Thymus (tissue), 14 donors: Measurements from ENCODE around the gene OXT. TPM values are rescaled to one million over a fixed set of nuclear protein-coding genes. Genes with fewer than 3 reads are reported as not detected.
A peak's percentile ranks its signal among the peaks of the same experiment; 100 is the strongest.
"Not testable (repeated sequence)": the region's sequence is repeated elsewhere in the genome, so short reads cannot be mapped to it uniquely, and the experiment has no call there.

Source experiments
- DNase-seq, 9 donors: peaks; one replicate each; pipeline ENCODE4 v3.0.0-alpha.2; 2013; ENCODE audit warnings: low spot score in 9 of 9, low read depth in 6 of 9, missing footprints in 1 of 9
- H3K27ac ChIP-seq, 2 donors: one replicate each; pipeline ENCODE4 v1.5.1; 2013; ENCODE audit warnings: control low read depth in 1 of 2, low read depth in 1 of 2, low read length in 1 of 2, mild to moderate bottlenecking in 1 of 2, moderate library complexity in 1 of 2
- H3K27me3 ChIP-seq, 2 donors: one replicate each; pipeline ENCODE4 v1.5.1; 2013; ENCODE audit warnings: low read length in 1 of 2; ENCODE audit not compliant: control insufficient read depth in 2 of 2, insufficient read depth in 1 of 2
- H3K36me3 ChIP-seq, 2 donors: one replicate each; pipeline ENCODE4 v1.5.1; 2013; ENCODE audit warnings: low read length in 1 of 2, mild to moderate bottlenecking in 1 of 2, moderate library complexity in 1 of 2; ENCODE audit not compliant: control insufficient read depth in 2 of 2, insufficient read depth in 2 of 2
- H3K4me1 ChIP-seq, 2 donors: one replicate each; pipeline ENCODE4 v1.5.1; 2013; ENCODE audit warnings: low read length in 2 of 2; ENCODE audit not compliant: control insufficient read depth in 2 of 2, insufficient read depth in 2 of 2
- H3K4me3 ChIP-seq, 2 donors: one replicate each; pipeline ENCODE4 v1.5.1; 2013; ENCODE audit warnings: low read length in 2 of 2, control low read depth in 1 of 2, mild to moderate bottlenecking in 1 of 2
- H3K9me3 ChIP-seq, 2 donors: one replicate each; pipeline ENCODE4 v1.5.1; 2013; ENCODE audit warnings: low read length in 1 of 2, mild to moderate bottlenecking in 1 of 2; ENCODE audit not compliant: control insufficient read depth in 2 of 2, insufficient read depth in 1 of 2
- WGBS: extraction: QIAGEN DNeasy Blood & Tissue Kit; methylation state at CpG from one replicate; pipeline ENCODE4 v1.1.7; 2013; 5-methylcytosine and 5-hydroxymethylcytosine counted together
- long read RNA-seq, 10 donors: transcript quantifications; one replicate each; lab custom pipeline, GENCODE V29; 2026
- polyA plus RNA-seq: library from polyadenylated mRNA; stranded (reverse); fragments of 200-250 nt; gene quantifications from one replicate; pipeline ENCODE4 v1.2.3, GENCODE V29; 2013
- total RNA-seq: library from RNA; stranded (reverse); fragments of 120-200 nt; gene quantifications from one replicate; pipeline ENCODE4 v1.2.4, GENCODE V29; 2013
- donor health status: healthy.

The OXT gene
- total RNA-seq (0.42 TPM), polyA plus RNA-seq (3.6 TPM)
- long read RNA-seq, donor 1: 0 reads
- long read RNA-seq, donor 2: 0 reads
- long read RNA-seq, donor 3: 0 reads
- long read RNA-seq, donor 4: 0 reads
- long read RNA-seq, donor 5, partial matches to known transcripts: 0 of 1 reads
- long read RNA-seq, donor 5, other reads (novel, unspliced or antisense): 0 of 1 reads
- long read RNA-seq, donor 6: 0 reads
- long read RNA-seq, donor 7: 0 reads
- long read RNA-seq, donor 8: 0 reads
- long read RNA-seq, donor 9: 0 reads
- long read RNA-seq, donor 10: 0 reads

DNA sequence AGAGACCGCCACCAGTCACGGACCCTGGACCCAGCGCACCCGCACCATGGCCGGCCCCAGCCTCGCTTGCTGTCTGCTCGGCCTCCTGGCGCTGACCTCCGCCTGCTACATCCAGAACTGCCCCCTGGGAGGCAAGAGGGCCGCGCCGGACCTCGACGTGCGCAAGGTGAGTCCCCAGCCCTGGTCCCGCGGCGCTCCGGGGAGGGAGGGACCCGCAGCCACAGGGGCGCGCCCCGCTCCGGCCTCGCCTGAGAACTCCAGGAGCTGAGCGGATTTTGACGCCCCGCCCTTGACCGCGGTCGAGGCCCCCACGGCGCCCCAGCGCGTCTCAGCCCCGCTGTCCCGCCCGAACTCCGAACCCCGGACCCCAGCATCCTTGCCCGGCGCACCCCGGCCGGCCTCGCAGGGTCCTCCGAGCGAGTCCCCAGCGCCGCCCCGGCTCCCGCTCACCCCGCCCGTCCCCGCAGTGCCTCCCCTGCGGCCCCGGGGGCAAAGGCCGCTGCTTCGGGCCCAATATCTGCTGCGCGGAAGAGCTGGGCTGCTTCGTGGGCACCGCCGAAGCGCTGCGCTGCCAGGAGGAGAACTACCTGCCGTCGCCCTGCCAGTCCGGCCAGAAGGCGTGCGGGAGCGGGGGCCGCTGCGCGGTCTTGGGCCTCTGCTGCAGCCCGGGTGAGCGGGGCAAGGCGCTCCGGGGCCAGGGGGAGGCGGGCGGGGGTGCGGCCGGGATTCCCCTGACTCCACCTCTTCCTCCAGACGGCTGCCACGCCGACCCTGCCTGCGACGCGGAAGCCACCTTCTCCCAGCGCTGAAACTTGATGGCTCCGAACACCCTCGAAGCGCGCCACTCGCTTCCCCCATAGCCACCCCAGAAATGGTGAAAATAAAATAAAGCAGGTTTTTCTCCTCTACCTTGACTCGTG lies at the start of gene OXT:
TSS of gene OXT (plus strand) at position 11 of the 920 bp plus-strand sequence. CDS start at position 47, 36 bp downstream.
- Histone ChIP-seq H3K4me1 (peaks cover 0 to 3% of the 10 kb centered on the region in 2 donors), H3K27ac (no peak within 1 kb of the TSS), H3K27me3 (peaks cover 20 to 41% of the 10 kb centered on the region in 2 donors), H3K36me3 (no peaks in the 10 kb centered on the region), H3K4me3 (peak within 1 kb of the TSS in 1 of 2 donors; percentile 57), H3K9me3 (peaks cover 0 to 2% of the 10 kb centered on the region in 2 donors)
- 8% methylated on average over 95 of the region's 95 CpGs for WGBS
- DNase-seq: peak in 4 of 9 donors; percentile 40 to 68 (median 54)

- WGBS: 97% methylated on average over 5 of the region's 5 CpGs
- H3K27me3 ChIP-seq: no peaks in the 10 kb centered on the region
- H3K9me3 ChIP-seq: no peaks in the 10 kb centered on the region
- no peaks in the 10 kb centered on the region for H3K4me1 ChIP-seq
- H3K36me3 ChIP-seq: peaks cover 58 to 65% of the 10 kb centered on the region in 2 donors
- DNase-seq: no peak
- no peak overlapping the region for H3K27ac ChIP-seq
- H3K4me3 ChIP-seq: no peak overlapping the region
Measured at GRCh38 chr20:3021777-3022176, 49.6 kb upstream of the OXT start.

DNA sequence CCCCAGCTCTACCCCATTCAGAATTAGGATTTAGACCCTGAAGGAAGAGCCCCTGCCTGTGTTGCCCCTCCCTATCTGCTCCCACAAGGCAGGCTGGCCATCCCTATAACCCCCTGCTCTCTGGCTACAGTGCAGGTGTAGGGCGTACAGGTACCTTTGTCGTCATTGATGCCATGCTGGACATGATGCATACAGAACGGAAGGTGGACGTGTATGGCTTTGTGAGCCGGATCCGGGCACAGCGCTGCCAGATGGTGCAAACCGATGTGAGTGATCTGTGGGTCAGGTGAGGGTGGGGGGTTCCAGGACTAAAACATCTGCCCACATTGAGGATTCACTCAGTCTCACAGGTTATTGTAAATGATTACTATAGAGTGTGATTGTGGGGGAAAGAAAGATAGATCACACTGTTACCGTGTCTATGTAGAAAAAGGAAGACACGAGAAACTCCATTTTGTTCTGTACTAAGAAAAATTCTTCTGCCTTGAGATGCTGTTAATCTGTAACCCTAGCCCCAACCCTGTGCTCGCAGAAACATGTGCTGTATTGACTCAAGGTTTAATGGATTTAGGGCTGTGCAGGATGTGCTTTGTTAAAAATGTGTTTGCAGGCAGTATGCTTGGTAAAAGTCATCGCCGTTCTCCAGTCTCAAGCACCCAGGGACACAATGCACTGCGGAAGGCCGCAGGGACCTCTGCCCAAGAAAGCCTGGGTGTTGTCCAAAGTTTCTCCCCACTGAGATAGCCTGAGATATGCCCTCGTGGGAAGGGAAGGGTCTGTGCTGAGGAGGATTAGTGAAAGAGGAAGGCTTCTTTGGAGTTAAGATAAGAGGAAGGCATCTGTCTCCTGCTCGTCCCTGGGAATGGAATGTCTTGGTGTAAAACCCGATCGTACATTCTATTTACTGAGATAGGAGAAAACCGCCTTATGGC lies 48.6 kb upstream of the OXT start:
- not testable (repeated sequence) for H3K4me1 ChIP-seq, H3K9me3 ChIP-seq, H3K27ac ChIP-seq, DNase-seq, H3K4me3 ChIP-seq, H3K27me3 ChIP-seq
- H3K36me3 ChIP-seq: peaks cover 60 to 68% of the 10 kb centered on the region in 2 donors
- 96% methylated on average over 20 of the region's 20 CpGs for WGBS

DNA sequence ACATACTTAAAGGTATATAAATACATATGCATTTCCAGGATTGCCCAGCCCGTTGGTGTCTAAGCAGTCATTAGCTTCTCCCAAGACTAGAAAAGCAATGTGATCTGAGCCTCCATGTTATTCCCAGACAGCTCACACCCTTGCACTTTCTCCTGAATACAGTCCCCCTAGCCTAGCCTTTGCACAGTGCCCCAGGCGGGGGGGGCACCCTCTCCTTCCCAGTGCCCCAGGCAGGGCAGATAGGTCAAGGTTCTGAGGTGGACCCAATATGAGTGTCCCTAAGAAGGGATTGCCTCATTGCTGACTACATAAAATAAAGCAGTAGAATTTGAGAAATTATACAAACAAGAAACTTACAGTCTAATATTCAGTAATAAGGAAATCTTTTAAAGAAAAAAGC lies 43.4 kb upstream of the OXT start:
- Histone ChIP-seq H3K27ac (no peak overlapping the region), H3K9me3 (no peaks in the 10 kb centered on the region), H3K4me3 (no peak overlapping the region), H3K4me1 (no peaks in the 10 kb centered on the region), H3K27me3 (no peaks in the 10 kb centered on the region), H3K36me3 (peaks cover 64 to 65% of the 10 kb centered on the region in 2 donors)
- no peak for DNase-seq
- WGBS: 85% methylated on average over 2 of the region's 2 CpGs

DNA sequence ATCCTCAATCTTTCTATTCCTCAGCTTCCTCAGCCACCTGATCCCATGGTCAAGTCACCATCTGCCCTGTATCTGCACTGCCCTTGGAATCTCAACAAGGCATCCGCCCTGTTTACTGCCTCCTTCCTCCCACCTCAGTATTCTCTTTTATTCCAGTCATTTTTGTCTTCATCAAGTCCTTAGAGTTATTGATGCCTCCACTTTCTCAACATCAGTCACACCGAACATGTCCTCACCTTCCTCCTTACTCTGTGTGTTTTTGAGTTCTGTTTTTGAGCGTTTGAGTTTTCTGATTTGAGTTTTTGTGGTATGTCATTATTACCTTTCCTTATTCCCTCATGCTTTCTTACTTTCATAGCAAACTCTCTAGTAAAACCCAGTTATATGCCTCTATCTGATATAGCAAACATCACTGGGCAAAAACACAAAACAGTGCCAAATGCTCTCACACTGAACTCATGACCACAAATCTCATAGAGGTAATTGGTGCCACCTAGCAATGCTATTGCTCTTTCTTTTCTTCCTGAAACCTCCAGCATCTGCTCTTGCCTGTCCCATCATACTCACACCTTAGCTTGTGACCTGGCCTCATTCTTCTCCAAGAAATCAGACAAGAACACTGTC lies 39.8 kb upstream of the OXT start:
- Histone ChIP-seq H3K27me3 (no peaks in the 10 kb centered on the region), H3K36me3 (peaks cover 57 to 59% of the 10 kb centered on the region in 2 donors), H3K4me3 (no peak overlapping the region), H3K4me1 (no peaks in the 10 kb centered on the region), H3K9me3 (no peaks in the 10 kb centered on the region), H3K27ac (no peak overlapping the region)
- WGBS: 98% methylated on average over 3 of the region's 3 CpGs
- no peak for DNase-seq

GRCh38 chr20:3032624-3033023 lies 38.8 kb upstream of the OXT start:
- Histone ChIP-seq H3K27me3 (no peaks in the 10 kb centered on the region), H3K9me3 (no peaks in the 10 kb centered on the region), H3K4me3 (no peak overlapping the region), H3K27ac (no peak overlapping the region), H3K4me1 (no peaks in the 10 kb centered on the region), H3K36me3 (peaks cover 57 to 60% of the 10 kb centered on the region in 2 donors)
- 96% methylated on average over 8 of the region's 8 CpGs for WGBS
- DNase-seq: no peak

- 99% methylated on average over 3 of the region's 3 CpGs for WGBS
- Histone ChIP-seq H3K4me1 (no peaks in the 10 kb centered on the region), H3K36me3 (peaks cover 54 to 69% of the 10 kb centered on the region in 2 donors), H3K27ac (no peak overlapping the region), H3K4me3 (no peak overlapping the region), H3K9me3 (no peaks in the 10 kb centered on the region), H3K27me3 (no peaks in the 10 kb centered on the region)
- no peak for DNase-seq
Measured at GRCh38 chr20:3037654-3038053, 33.8 kb upstream of the OXT start.

DNA sequence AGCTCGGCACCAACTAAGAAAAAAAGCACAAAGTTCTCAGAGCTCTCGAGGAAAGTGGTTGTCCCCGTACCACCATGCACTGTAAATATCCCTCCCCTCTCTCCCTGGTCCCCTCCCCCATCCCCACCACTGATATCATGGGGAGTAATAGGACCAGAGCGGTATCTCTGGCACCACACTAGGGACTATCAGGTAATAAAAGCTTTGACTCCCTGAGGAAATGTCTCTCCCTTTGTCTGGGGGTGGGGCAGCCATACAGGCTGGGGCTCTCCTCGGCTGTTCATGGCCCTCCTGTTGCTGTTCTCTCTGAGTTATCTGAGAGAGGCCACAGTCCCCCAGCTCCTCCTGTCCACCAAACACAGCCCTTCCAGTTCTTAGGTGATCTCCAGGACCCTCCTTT lies 33.0 kb upstream of the OXT start:
- DNase-seq: no peak
- no peaks in the 10 kb centered on the region for H3K4me1 ChIP-seq
- WGBS: 99% methylated on average over 5 of the region's 5 CpGs
- no peak overlapping the region for H3K27ac ChIP-seq
- no peaks in the 10 kb centered on the region for H3K27me3 ChIP-seq
- peaks cover 54 to 69% of the 10 kb centered on the region in 2 donors for H3K36me3 ChIP-seq
- H3K9me3 ChIP-seq: no peaks in the 10 kb centered on the region
- no peak overlapping the region for H3K4me3 ChIP-seq
